IMR-90 (cell line): ENCODE measurements around the gene ORC2. TPM values are rescaled to one million over a fixed set of nuclear protein-coding genes. Genes with fewer than 3 reads are reported as not detected.

ENCODE experiments used
- ATAC-seq: fragments of 200-7000 bp; cut with Tn5 transposase; 2 replicates; pipeline ENCODE4 v1.9.1; 2020; ENCODE audit warnings: low read depth, mild to moderate bottlenecking, moderate library complexity
- BruUV-seq: library from RNA; stranded (reverse); fragments of 400-500 nt; replicated peaks from 2 replicates; lab custom pipeline; 2021; lab: Mats Ljungman, UMichigan
- CTCF ChIA-PET: fragments of 300-600 bp; formaldehyde crosslinking; extraction: SDS; loops from one replicate; lab custom pipeline; 2021; ENCODE audit warnings: antibody characterized with exemption; lab: Yijun Ruan, JAX
- POLR2A ChIA-PET: fragments of 300-600 bp; sonication (Branson Sonifier 250); formaldehyde crosslinking; loops from one replicate; lab custom pipeline; 2022; ENCODE audit warnings: antibody characterized with exemption; ENCODE audit not compliant: unreplicated experiment; lab: Charles Lee
- DNase-seq: peaks from one replicate; pipeline ENCODE4 v3.0.0; 2013
- H2AFZ ChIP-seq: replicated peaks from 2 replicates; pipeline ENCODE3; 2013; ENCODE audit warnings: low read length, mild to moderate bottlenecking; ENCODE audit not compliant: poor library complexity
- H2AK5ac ChIP-seq: 2 replicates; pipeline ENCODE4 v1.6.1; 2013; ENCODE audit warnings: low read depth, low read length, inconsistent platforms
- H2AK9ac ChIP-seq: replicated peaks from 2 replicates; pipeline ENCODE3; 2013; ENCODE audit warnings: mild to moderate bottlenecking, low read depth, low read length, moderate library complexity; ENCODE audit not compliant: poor library complexity
- H2BK120ac ChIP-seq: 2 replicates; pipeline ENCODE4 v1.6.1; 2013; ENCODE audit warnings: low read depth, low read length, inconsistent platforms
- H2BK15ac ChIP-seq: 3 replicates; pipeline ENCODE4 v1.6.1; 2013; ENCODE audit warnings: low read depth, low read length, inconsistent platforms
- H2BK20ac ChIP-seq: 2 replicates; pipeline ENCODE4 v1.6.1; 2013; ENCODE audit warnings: low read depth, mild to moderate bottlenecking, inconsistent platforms, low read length, moderate library complexity
- H2BK5ac ChIP-seq: 2 replicates; pipeline ENCODE4 v1.6.1; 2013; ENCODE audit warnings: mild to moderate bottlenecking, low read depth, low read length, inconsistent platforms; ENCODE audit not compliant: poor library complexity, severe bottlenecking
- H3K14ac ChIP-seq: replicated peaks from 2 replicates; pipeline ENCODE4 v1.6.1; 2013; ENCODE audit warnings: low read depth, low read length, inconsistent platforms
- H3K18ac ChIP-seq: 2 replicates; pipeline ENCODE4 v1.6.1; 2013; ENCODE audit warnings: low read depth, low read length, control low read depth
- H3K23ac ChIP-seq: 2 replicates; pipeline ENCODE4 v1.6.1; 2013; ENCODE audit warnings: low read depth, low read length, inconsistent platforms
- H3K27ac ChIP-seq: 2 replicates; pipeline ENCODE4 v1.5.1; 2013; ENCODE audit warnings: mild to moderate bottlenecking, control low read depth, low read length; ENCODE audit not compliant: insufficient read depth
- H3K27me3 ChIP-seq: 2 replicates; pipeline ENCODE4 v1.6.1; 2013; ENCODE audit warnings: low read length; ENCODE audit not compliant: control insufficient read depth, insufficient read depth
- H3K36me3 ChIP-seq: 2 replicates; pipeline ENCODE4 v1.6.1; 2013; ENCODE audit warnings: low read length, mixed read lengths; ENCODE audit not compliant: control insufficient read depth, insufficient read depth
- H3K4ac ChIP-seq: 2 replicates; pipeline ENCODE4 v1.6.1; 2013; ENCODE audit warnings: low read depth, low read length, inconsistent platforms
- H3K4me1 ChIP-seq: 2 replicates; pipeline ENCODE4 v1.6.1; 2013; ENCODE audit warnings: low read length, mixed read lengths; ENCODE audit not compliant: control insufficient read depth, insufficient read depth
- H3K4me2 ChIP-seq: 2 replicates; pipeline ENCODE4 v1.6.1; 2013; ENCODE audit warnings: low read depth, mild to moderate bottlenecking, control low read depth, low read length, moderate library complexity
- H3K4me3 ChIP-seq: 2 replicates; pipeline ENCODE4 v1.5.1; 2013; ENCODE audit warnings: low read depth, mild to moderate bottlenecking, control low read depth, low read length, moderate library complexity; ENCODE audit not compliant: insufficient read depth
- H3K56ac ChIP-seq: 2 replicates; pipeline ENCODE4 v1.6.1; 2013; ENCODE audit warnings: low read length, inconsistent platforms; ENCODE audit not compliant: insufficient read depth; ENCODE audit errors: extremely low read depth
- H3K79me1 ChIP-seq, 2 experiments: 2 replicates each; pipeline ENCODE4 v1.6.1; 2013; ENCODE audit warnings: low read length in 2 of 2, inconsistent platforms in 1 of 2, low read depth in 1 of 2
- H3K9ac ChIP-seq: 2 replicates; pipeline ENCODE4 v1.6.1; 2013; ENCODE audit warnings: low read depth, low read length, control low read depth
- H3K9me1 ChIP-seq: 2 replicates; pipeline ENCODE4 v1.6.1; 2013; ENCODE audit warnings: low read length, inconsistent platforms; ENCODE audit not compliant: insufficient read depth
- H3K9me3 ChIP-seq: 2 replicates; pipeline ENCODE4 v1.6.1; 2013; ENCODE audit warnings: low read length; ENCODE audit not compliant: control insufficient read depth, insufficient read depth
- H4K20me1 ChIP-seq: 2 replicates; pipeline ENCODE4 v1.6.1; 2013; ENCODE audit warnings: low read length, inconsistent platforms; ENCODE audit not compliant: insufficient read depth
- H4K5ac ChIP-seq: 2 replicates; pipeline ENCODE4 v1.6.1; 2013; ENCODE audit warnings: mild to moderate bottlenecking, low read depth, low read length, control low read depth
- H4K8ac ChIP-seq, 2 experiments: 2 replicates each; pipeline ENCODE4 v1.6.1; 2013; ENCODE audit warnings: low read depth in 2 of 2, low read length in 2 of 2, control low read depth in 1 of 2, inconsistent platforms in 1 of 2
- H4K91ac ChIP-seq: 2 replicates; pipeline ENCODE4 v1.6.1; 2013; ENCODE audit warnings: low read depth, low read length, inconsistent platforms; ENCODE audit not compliant: insufficient read depth
- CEBPB ChIP-seq: IDR thresholded peaks from 2 replicates; pipeline ENCODE4 v1.6.1; 2012; ENCODE audit warnings: low read depth, low read length, improper control_type of control experiment
- WGBS, 2 experiments: methylation state at CpG; one replicate each; pipeline versions ENCODE4 v1.1.5 to v1.1.7; 2013; ENCODE audit warnings: missing lambda C conversion rate in 2 of 2; ENCODE audit not compliant: insufficient read length in 1 of 2; ENCODE audit errors: extremely low coverage in 2 of 2; 5-methylcytosine and 5-hydroxymethylcytosine counted together
- dilution Hi-C: fragments of 300-500 bp; cut with HindIII; formaldehyde crosslinking; loops from one replicate; pipeline ENCODE4 v1.14.3; 2018; ENCODE audit warnings: low sequenced_read_pairs; ENCODE audit not compliant: unreplicated experiment
- in situ Hi-C: fragments of 300-500 bp; cut with MboI; formaldehyde crosslinking; loops from 3 replicates; pipeline ENCODE4 v1.14.3; 2019; ENCODE audit warnings: low sequenced_read_pairs, inconsistent platforms, mixed read lengths
- intact Hi-C: fragments of 100-400 bp; cut with micrococcal nuclease; formaldehyde crosslinking; loops from 2 replicates; pipeline ENCODE4 v1.10.0; 2022
- polyA plus RNA-seq, 3 experiments: library from polyadenylated mRNA; depleted of rRNA; stranded (reverse); fragments of >200 nt; gene quantifications; 2 replicates each; pipeline ENCODE4 v1.2.3, GENCODE V29; 2012; ENCODE audit warnings: low replicate concordance in 1 of 3
- total RNA-seq: library from RNA; depleted of rRNA; stranded (reverse); fragments of >200 nt; gene quantifications from 2 replicates; pipeline ENCODE4 v1.2.3, GENCODE V29; 2012
- TF ChIP-seq, protein P1 (sequence below): fragments of 150-350 bp; IDR thresholded peaks from 2 replicates; pipeline ENCODE4 v1.6.1; 2017; ENCODE audit warnings: mild to moderate bottlenecking, antibody characterized with exemption, low read length, low read depth

ORC2 gene
- total and polyA plus RNA-seq, 2 of the 4 experiments (the other 2 are of a cell fraction): 4.4 to 10.0 TPM

DNA sequence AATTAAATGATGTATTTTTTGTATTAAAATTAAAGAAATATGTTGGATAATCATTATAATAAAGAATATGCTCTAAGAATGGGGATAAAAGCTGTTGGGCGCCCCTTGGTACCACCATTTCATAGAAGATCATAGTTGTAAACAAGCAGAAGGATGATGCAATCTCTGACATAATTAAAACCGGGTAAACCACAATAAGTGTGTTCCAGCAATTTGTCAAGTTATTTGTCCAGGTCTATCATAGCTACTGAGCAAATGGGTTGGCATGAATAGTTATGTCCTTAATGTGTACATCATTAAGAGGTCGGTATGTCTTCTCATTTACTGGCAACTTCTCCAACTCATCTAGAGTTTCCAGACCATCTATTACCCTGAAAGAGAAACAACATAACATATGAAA is 92.3 kb downstream of the ORC2 start:
- H4K5ac ChIP-seq: no peak overlapping the region
- no TSS peak for BruUV-seq
- H2BK120ac ChIP-seq: no peak overlapping the region
- H3K23ac ChIP-seq: no peak overlapping the region
- H3K4me1 ChIP-seq: peaks cover 3% of the 10 kb centered on the region
- H2BK5ac ChIP-seq: no peak overlapping the region
- H2BK20ac ChIP-seq: no peak overlapping the region
- no peak overlapping the region for H2AFZ ChIP-seq
- H3K18ac ChIP-seq: no peak overlapping the region
- in situ Hi-C loops: no loop called here
- POLR2A ChIA-PET: no interaction called here
- no peaks in the 10 kb centered on the region for H4K20me1 ChIP-seq
- peaks cover 12% of the 10 kb centered on the region for H3K36me3 ChIP-seq
- no peak overlapping the region for H3K4me2 ChIP-seq
- dilution Hi-C loops: no loop called here
- ATAC-seq (no peak), DNase-seq (no peak)
- no peak overlapping the region for H2AK9ac ChIP-seq
- no peak overlapping the region for H3K9ac ChIP-seq
- H3K4ac ChIP-seq: no peak overlapping the region
- no peak overlapping the region for H4K91ac ChIP-seq
- CTCF ChIA-PET: no interaction called here
- peaks cover 0 to 4% of the 10 kb centered on the region in 2 experiments; a peak in 1 of 4 replicates for H3K79me1 ChIP-seq
- intact Hi-C loops: no loop called here
- no peak overlapping the region for H3K56ac ChIP-seq
- H4K8ac ChIP-seq: no peak overlapping the region
- no peaks in the 10 kb centered on the region for H3K27me3 ChIP-seq
- H3K9me1 ChIP-seq: no peaks in the 10 kb centered on the region
- peak; percentile 74 for TF ChIP-seq CEBPB
- TF ChIP-seq, protein P1, sequence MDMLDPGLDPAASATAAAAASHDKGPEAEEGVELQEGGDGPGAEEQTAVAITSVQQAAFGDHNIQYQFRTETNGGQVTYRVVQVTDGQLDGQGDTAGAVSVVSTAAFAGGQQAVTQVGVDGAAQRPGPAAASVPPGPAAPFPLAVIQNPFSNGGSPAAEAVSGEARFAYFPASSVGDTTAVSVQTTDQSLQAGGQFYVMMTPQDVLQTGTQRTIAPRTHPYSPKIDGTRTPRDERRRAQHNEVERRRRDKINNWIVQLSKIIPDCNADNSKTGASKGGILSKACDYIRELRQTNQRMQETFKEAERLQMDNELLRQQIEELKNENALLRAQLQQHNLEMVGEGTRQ: no peak
- no peak overlapping the region for H3K4me3 ChIP-seq
- H3K9me3 ChIP-seq: no peaks in the 10 kb centered on the region
- no peak overlapping the region for H3K27ac ChIP-seq
- H3K14ac ChIP-seq: no peak overlapping the region
- WGBS, 2 experiments: no CpG with 5 or more reads among the region's 3 CpGs
- no peak overlapping the region for H2BK15ac ChIP-seq
- H2AK5ac ChIP-seq: no peak overlapping the region
